Fibroblast of skin of abdomen (primary cell): ENCODE measurements around the gene HS2ST1.

ENCODE experiments used
- DNase-seq: peaks from one replicate; pipeline ENCODE4 v3.0.0-alpha.2; 2013

The HS2ST1 gene

DNA sequence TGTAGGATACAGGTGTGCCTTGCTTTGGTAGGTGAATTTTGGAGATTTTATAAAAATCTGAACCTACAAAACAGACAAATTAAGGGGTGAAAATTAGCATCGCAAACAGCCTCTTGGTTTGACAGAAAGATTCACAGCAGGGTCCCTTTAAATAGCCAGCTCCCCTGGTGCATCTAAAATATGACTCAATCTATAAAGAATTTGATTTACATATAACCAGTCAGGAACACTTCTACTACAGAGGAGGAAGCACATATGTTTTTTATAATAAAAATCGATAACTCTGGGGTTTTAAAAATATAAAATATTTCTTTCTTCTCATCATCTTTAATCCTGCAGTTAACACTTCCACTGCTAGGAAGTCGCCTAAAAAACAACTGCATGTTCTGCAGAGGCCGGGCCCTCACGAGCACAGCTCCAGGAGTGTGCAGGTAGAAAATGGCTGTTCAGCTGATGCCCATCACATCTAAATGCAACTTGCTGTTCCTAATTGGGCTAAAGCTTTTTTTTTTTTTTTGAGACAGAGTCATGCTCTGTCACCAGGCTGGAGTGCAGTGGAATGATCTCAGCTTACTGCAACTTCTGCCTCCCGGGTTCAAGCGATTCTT is 203.4 kb downstream of the HS2ST1 start:
- peak; percentile 57 for DNase-seq

DNA sequence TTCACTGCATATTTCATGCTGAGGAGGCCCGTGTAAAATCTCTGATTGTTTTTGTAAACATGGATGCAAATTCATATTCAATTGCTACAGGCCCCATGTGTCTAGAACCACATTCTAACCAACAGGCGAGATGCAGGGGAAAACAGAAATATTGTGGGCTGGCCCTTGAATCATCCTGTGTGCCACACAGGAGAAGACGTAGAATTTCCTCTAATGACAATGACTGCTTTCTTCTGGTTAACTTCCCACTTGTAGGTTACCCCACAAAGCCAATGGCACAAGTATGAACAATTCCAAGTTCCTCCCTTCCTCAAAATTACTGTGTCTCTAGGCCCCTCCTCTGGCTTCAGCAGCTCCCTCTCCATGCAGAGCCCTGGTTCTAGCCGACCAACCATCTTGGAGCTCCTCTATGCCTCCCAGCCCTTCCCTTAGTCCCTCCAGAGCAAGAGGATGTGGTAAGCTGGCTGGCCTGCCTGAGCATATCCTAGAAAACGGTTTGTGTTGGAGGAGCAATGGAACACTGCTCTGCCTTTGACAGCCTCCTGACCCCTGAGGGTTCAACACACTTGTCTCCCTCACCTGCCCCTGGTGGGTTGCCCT is 205.2 kb downstream of the HS2ST1 start:
- no peak for DNase-seq

DNA sequence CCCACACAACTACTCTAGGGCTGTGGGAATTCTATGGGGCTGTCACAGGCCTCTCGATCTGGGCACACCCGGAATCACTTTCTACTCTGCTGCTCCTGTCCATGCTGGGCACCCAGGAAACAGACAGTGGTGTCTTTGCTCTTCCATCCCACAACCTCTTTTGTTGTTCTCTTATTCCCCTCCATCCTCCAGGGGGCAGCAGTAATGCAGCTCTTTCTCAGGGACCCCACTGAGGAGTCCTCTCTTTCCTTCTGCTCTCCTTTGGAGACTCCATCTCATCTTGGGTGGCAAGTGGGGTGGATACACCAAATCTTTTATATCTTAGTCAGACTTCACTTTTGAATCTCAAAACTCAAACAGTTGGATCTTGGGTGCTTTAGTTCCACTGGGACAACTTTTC is 206.3 kb downstream of the HS2ST1 start:
- no peak for DNase-seq

DNA sequence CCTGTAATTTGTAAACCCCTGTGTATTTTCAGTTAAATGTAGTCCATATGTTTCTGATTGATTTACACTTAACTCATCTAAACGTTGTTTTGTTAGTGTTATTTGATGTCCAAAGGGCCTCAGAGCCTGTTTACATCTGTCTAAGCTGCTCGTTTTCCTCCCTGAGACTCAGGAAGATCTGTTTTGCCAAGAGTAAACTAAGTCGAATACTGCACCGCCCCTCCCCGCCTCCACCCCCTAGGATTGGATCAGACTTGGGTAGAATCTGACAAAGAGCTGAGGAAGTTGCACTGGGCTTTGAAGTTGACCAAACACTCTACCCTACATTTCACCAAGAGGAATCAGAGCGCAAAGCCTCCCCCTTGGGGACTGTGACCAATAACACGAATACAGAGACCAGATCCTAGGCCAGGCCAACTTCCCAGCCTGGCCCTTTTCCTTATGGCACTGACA is 207.3 kb downstream of the HS2ST1 start:
- no peak for DNase-seq

DNA sequence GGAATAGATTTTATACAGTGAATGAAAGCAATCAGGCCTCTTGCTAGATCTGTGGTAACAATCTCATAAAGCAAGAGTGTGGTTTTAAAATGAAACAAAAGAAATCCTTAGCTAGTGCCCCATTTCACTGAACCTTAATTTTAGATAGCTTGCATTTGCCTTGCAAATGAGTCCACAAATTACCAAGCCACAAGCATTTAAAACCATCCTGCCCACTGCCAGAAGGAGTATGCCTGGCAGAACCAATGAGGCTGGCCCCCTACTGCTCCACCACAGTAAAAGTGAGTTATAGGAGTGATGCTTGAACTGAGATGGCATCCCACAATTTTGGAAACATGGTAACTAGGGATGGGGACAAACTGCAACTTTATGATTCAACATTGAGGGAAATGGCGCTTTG is 207.8 kb downstream of the HS2ST1 start:
- DNase-seq = no peak

DNA sequence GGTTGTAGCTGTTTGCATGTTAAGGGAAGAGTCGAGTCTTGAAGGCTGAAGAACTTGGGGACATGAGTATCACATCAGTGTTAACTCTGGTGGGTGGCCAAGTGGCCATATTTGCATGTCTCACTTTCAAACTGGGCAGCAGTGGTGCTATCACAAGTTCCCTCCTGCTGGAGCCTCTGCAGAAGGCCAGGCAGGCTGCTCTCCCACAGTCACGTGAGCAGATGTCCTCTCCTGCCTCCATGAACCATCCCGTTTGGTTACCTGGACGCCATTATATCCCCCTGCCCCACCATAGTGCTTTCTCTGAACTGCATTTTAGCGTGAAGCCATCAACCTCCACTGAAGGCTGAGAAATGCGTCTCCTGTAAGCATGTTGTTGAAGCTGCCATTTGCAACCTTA is 209.2 kb downstream of the HS2ST1 start:
- DNase-seq = no peak

DNA sequence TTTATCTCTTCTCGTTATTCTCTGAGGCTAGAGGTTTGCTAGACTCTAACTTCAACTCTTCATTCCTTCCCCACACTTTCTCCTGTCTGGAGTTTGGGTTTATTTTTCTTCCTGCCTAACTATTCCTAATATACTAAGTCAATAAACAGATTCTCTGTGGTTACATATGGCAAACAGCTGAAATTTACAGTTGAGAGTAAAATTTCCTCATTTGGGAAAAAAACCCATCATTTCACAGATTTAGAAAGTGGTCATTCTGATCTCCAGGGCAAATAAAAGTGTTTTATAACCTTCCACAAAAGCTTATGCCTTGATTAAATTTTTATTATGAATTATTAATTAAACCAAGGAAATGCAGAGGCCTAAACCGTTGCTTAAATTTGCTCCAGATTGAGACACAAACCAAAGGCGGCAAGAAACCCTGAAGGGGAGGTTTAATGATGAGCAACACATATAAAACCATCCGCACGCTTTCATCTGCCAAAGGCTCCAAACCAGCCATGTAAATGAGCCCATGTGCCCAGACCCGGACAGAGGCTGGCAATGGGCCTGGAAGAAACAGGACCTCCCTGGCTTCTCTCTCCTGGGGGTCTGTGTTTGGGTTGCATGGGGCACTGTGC is 212.6 kb downstream of the HS2ST1 start:
- peak; percentile 68 for DNase-seq

DNA sequence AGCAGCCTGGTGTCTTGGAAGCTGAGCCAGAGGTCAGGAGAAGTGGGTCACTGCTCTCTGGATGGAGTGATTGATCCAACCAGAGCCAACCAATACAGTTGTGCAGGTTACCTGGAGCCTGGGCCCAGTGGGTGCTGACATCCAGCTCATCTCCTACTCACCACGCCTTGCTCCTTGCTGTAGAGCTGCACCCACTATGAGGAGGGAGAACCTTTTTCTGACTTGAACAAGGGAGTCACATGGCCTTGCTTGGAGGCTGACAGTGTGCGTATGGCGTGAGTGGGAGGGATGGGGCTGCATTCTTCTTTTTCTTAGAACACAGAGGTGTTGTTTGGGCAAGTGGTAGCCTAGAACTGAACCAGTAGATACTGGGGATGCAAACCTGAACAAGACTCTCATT is 213.1 kb downstream of the HS2ST1 start:
- no peak for DNase-seq

DNA sequence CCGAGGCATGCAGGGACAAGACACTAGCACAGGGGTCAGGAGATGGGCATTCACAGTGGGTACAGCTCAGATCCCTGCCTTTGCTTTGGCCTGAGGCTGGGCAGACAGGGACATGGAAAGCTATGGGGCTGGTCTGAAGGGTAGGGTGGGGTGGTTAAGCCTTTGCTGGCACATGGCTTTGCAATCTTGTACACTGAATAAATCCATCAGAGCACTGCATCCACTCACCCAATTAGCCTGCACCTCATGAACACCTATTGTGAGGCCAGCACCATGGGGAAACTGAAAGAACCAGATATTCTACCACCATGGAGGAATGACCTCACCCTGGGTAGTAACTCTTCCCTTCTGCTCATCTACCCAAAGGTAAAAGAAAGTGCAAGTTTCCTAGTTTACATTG is 214.6 kb downstream of the HS2ST1 start:
- DNase-seq = no peak

DNA sequence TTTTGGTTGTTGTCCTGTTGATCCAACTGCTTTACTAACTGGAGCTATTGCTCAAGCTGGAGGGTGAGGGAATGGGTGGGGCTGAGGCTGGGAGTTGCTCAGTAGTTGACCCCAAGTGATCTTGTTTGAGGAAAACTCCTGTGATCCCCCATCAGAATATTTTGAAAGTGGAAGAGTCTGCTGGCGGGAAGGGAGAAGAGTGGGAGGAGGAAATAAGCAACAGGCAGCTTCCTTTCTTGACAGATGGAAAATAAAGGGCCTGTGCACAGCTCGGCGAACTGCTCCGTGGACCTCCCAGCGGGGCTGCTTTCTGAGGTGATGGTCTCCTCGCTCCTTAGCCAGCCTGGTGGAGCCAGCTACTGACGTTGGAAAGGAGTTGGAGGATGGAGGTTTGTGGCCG is 215.2 kb downstream of the HS2ST1 start:
- DNase-seq = no peak

DNA sequence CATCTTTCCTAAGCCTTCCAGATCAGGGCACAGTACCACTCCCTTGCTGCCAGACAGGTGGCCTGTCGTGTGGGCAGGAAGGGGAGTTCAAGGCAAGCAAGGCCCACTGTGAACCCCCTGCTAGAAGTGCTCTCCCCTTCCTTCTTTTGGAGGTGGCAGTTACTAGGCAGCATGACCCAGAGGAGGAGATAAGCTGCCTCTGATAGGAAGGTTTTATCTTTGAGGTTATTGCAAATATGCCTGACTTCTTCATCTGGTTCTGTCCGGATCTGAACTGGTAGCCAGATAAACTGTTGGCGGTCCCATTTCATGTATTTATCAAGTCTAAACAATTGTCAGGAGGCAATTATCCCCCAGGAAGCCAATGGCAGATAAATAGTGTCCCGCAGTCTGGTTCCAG is 216.0 kb downstream of the HS2ST1 start:
- DNase-seq = no peak

DNA sequence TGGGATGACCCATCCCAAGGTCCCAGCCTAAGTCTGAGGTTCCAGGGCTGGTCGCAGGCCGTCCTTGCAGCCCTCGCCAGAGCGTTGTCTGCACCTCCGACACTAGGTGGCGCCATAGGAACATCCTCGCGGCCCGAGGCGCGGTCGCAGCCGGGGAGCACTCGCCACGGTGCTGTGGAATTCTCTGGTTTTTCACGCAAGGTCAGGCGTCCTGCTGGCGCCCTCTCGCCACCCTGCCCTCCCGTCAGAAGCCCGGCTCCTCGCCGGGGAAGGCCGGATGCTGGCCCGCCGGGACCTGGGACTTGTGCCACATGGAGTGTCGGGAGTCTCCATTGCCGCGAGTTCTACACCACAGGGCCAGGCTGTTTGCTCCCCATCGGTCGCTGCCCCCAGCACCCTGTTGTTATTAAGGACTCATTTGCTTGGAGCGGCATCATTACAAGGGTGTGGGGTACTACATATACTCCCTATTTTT is 217.4 kb downstream of the HS2ST1 start:
- DNase-seq = peak; percentile 77

DNA sequence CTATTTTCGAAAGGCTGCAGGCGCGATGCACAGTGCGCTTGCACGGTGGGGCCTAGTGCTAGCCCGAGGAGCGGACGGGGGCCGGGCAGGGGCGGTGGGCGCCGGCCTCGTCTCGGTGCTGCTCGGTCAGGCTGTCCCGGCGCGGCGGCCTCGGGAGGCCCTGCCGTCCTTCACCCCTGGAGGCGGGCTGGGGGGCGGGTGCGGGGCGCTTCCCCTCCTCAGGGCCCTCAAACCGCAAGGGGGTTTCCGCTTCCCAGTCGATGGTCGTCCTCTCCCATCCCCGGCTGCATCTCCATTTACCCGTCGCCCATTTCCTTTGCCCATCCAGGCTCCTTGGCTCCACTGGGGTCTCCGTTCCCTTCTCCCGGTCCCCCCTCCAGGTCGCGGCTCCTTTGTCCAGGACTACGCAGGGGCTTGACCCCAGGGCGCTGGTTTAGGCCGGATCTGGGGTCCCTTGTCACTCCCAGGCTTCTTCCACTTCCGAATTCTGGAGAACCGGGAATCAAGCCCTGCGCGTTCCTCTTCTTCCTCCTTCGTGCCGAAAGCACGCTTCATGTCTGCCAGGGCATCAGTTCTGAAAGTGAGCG is 217.9 kb downstream of the HS2ST1 start:
- no peak for DNase-seq

DNA sequence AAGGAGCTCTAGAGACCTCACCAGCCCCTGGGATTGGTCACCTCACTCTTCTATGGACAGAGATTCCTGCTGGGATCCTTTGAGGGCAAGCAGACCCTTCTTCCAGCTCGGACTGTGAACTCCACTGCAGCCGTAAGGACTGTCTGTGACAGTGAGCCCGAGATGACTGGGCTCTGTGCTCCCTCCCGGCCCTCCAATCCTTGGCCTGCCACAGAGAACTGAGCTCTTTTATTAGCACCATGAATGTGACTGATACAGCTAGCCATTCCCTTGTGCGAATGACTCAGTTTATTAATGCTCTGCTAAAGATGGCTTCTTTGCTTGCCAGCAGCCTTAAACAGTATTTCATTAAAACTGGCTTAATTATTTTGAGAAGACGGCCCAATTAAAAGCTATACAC is 219.6 kb downstream of the HS2ST1 start:
- no peak for DNase-seq

DNA sequence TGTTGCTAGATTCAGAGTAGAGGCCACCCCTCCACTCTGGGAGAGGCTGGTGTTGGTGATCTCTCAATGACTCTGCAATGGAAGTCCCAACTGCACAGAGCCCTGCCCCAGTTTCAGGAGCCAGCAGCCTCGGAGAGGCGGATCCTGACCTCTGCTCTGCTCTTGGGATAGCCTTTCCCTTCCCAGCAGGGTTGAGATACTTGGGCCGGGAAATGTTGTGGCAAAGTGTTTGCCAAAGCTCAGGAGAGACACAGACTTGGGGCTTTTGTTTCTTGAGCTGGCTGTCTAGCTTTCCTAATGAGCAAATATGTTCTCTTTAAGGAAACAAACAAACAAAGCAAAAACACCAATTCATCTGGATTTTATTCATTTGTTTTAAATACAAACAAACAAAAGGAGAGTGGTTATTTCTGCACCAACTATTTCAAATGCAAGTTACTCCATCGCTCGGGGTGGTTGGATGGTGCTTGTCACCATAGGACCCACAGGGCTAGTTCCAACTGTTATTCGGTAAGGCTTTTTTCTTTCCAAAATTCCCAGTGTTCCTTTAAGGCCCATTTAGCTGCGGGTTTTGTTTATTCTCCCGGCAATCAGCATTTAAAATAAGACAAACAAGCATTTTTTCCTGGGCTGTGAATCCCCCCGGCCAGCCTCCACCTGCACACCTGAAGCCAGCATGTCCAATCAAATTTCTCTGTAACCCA is 220.3 kb downstream of the HS2ST1 start:
- no peak for DNase-seq

DNA sequence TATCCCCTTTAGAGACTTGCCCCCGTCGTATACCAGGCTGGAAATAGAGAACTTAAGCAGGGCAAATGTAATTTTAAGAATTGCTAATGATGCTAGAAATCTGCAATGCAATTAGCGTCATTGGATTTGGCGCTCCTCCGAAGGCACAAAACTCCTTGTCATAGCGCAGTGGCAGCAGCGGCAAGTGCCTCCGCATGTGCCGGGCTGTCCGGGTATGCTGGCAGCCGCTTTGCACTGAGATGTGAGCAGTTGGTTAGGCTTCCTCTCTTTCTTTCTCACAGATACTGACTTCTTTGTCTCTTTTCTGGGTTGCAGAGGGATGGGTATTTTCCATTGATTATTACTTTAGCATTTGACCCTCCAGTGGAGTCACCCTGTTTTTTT is 220.9 kb downstream of the HS2ST1 start:
- DNase-seq = no peak

DNA sequence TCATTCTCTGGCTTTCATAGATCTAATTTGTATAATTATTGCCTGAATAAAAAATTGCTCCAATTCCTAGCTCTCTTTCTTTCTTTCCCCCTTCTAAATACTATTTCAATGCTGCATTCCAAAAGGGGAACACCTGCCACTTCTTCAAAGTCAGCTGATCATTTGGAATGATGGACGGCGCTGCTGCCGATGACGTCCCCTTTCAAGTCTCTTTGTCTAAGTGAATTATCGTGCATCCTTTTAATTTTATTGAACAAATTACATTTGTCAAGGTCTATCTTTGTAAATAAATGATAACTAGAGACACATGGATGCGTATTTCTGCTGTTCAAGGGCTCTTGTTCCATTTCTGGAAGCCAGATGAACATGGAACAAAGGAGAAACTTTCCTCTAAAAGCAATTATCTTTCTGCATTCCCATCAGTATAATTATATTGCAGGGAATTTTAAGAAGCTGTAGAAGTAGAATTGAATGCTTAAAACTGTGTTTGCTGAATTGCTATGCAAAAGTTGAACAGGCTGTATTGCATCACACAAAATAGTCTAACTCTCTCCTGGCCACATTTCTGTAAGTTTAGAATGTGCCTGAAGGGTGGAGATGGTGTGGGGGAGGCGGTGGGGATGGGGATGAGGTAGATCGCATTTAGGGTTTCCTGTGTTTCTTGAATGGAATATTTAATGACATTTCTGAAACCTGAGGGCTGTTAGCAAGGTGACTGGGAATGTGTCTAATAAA is 222.3 kb downstream of the HS2ST1 start:
- DNase-seq = no peak

DNA sequence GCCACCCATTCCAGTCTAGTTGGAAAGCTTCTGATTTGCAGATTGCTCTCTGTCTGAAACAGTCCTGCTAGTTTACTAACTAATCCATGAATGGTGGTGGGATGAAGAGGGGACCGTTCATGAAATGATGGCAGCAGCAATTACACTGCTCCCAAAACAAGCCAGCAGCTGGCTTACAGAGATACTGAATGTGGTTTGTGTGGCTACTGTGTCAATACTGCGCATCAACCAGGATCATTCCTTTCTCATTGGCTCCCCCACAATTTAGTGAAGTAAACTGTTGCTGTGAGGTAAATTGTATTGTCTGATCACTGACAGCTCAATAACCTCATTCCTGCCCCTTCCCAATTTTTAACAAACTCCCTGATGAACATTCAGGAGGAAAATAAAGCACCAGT is 222.9 kb downstream of the HS2ST1 start:
- DNase-seq = no peak

DNA sequence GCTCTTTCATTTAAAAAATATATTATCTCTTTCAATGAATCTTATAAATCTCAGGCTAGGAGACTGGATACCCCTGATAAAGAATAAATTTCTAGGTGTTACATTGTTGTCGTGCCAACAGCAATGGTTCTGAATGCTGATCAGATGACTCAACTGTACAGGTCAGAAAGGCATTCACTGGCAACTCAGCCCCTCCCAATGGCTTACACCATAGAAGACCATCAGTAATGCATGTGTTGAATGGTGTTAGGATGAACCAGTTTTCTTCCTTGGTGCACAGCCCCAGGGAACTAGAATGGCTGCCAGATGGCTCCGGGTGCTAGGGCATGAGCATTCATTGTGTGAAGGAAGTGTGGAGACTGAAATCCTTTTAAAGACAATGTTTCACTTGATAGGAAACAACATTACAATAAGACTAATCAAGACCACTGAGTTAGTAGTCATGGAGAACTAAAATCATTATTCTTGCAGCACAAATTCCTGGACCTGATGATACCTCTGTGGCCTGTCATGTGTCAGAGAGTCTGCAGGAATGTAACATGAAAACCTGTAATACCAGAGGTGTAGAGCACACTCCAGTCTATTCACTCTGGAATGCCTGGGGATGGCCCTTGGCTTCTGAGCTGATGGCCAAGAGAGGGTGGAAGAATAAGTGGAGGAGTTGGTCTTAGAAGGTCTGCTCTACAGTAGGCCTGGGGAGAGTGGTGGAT is 226.6 kb downstream of the HS2ST1 start:
- no peak for DNase-seq

DNA sequence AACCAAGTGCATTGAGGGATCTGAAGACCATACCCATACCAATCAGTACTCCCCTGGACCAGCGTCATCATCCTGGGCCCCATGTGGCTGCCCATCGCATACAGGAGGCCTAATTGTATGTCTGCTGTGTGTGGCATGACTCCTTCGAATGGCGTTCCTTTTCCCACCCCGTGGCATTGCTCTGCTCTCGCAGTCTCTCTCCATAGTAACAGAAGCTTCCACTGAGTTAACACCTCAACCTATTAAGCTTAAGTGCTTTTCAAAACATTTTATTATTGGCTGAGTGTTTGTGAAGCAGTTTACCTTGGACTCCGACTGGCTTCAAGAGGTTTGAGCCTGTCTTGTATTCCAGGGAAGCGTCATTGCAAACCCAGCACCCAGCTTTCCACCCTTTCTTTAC is 227.1 kb downstream of the HS2ST1 start:
- no peak for DNase-seq

DNA sequence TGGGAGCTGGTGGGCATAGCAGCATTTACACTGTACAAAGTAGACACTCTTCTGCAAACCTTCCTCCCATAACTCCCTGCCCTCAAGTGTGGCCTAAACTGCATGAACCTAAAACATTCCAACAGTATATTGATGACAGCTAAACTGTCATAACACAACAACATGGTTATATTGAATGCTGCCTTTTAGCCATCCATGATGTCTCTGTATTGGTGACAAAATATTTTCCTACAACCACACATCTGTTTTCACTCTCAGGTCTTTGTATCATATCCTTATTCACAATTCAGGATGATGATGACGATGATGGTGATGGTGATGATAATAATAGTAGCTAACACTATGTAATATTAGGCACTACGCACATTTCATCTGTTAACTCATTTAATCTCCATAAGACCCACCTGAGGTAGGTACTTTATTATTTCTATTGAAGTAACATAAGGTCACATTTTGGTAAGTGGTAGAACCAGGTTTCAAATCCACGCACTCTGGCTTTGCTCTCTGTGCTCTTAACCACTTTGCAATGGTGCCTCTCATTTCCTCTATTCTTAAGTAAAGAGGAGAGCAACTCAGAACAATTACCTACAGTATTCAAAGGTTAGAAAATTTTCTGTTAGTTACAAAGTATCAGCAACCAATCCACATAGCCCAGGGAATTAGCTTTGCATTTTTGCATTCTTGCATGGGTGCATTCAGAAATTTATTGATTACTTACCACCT is 229.1 kb downstream of the HS2ST1 start:
- no peak for DNase-seq
